Upper lobe of left lung (tissue), 4 donors: ENCODE results near the gene FLAD1.
"Not testable (repeated sequence)": the region's sequence is repeated elsewhere in the genome, so short reads cannot be mapped to it uniquely, and the experiment has no call there.

Source experiments
- EP300 ChIP-seq, 4 donors: sonication (generic); formaldehyde crosslinking; IDR thresholded peaks; one replicate each; pipeline ENCODE4 v1.5.1; 2017; ENCODE audit warnings: antibody characterized with exemption in 4 of 4, control low read depth in 2 of 4
- POLR2A ChIP-seq, 4 donors: fragments of 450-650 bp; IDR thresholded peaks; one replicate each; pipeline ENCODE4 v1.5.1; 2016 to 2017; ENCODE audit warnings: antibody characterized with exemption in 4 of 4, mild to moderate bottlenecking in 2 of 4
- POLR2AphosphoS5 ChIP-seq, 2 donors: sonication (generic); formaldehyde crosslinking; IDR thresholded peaks; one replicate each; pipeline ENCODE4 v1.5.1; 2017; ENCODE audit warnings: antibody characterized with exemption in 2 of 2
- TF ChIP-seq, protein P1 (sequence below), 6 experiments: fragments of 450-650 bp in 4 of 6; fragments of 200-600 bp in 2 of 6; sonication (generic) in 2 of 6; IDR thresholded peaks; one replicate each; pipeline ENCODE4 v1.5.1; 2016 to 2019; ENCODE audit warnings: antibody characterized with exemption in 6 of 6

GRCh38 chr1:154995301-154995983 lies 12.3 kb downstream of the FLAD1 start:
- TF ChIP-seq, protein P1, sequence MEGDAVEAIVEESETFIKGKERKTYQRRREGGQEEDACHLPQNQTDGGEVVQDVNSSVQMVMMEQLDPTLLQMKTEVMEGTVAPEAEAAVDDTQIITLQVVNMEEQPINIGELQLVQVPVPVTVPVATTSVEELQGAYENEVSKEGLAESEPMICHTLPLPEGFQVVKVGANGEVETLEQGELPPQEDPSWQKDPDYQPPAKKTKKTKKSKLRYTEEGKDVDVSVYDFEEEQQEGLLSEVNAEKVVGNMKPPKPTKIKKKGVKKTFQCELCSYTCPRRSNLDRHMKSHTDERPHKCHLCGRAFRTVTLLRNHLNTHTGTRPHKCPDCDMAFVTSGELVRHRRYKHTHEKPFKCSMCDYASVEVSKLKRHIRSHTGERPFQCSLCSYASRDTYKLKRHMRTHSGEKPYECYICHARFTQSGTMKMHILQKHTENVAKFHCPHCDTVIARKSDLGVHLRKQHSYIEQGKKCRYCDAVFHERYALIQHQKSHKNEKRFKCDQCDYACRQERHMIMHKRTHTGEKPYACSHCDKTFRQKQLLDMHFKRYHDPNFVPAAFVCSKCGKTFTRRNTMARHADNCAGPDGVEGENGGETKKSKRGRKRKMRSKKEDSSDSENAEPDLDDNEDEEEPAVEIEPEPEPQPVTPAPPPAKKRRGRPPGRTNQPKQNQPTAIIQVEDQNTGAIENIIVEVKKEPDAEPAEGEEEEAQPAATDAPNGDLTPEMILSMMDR (IDR thresholded peaks at IDR 0.05) = peak in 3 of 6 experiments; percentile 17 to 28 (median 25)
- not testable (repeated sequence) for TF ChIP-seq EP300, POLR2AphosphoS5, POLR2A (IDR thresholded peaks at IDR 0.05)
